ENCODE measurements around the gene RAB39A. TPM values are rescaled to one million over a fixed set of nuclear protein-coding genes. Genes with fewer than 3 reads are reported as not detected.
"Not testable (repeated sequence)": the region's sequence is repeated elsewhere in the genome, so short reads cannot be mapped to it uniquely, and the experiment has no call there.

Gene RAB39A, protein sequence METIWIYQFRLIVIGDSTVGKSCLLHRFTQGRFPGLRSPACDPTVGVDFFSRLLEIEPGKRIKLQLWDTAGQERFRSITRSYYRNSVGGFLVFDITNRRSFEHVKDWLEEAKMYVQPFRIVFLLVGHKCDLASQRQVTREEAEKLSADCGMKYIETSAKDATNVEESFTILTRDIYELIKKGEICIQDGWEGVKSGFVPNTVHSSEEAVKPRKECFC
- total RNA-seq, result under 1 TPM in 1 of 5 donors, not detected in 4; 0.13 TPM
- total RNA-seq (2013), result 0.07 TPM
- 0 to 3.3 (median 0.07) reads per million in 29 experiments for total RNA-seq

DNA sequence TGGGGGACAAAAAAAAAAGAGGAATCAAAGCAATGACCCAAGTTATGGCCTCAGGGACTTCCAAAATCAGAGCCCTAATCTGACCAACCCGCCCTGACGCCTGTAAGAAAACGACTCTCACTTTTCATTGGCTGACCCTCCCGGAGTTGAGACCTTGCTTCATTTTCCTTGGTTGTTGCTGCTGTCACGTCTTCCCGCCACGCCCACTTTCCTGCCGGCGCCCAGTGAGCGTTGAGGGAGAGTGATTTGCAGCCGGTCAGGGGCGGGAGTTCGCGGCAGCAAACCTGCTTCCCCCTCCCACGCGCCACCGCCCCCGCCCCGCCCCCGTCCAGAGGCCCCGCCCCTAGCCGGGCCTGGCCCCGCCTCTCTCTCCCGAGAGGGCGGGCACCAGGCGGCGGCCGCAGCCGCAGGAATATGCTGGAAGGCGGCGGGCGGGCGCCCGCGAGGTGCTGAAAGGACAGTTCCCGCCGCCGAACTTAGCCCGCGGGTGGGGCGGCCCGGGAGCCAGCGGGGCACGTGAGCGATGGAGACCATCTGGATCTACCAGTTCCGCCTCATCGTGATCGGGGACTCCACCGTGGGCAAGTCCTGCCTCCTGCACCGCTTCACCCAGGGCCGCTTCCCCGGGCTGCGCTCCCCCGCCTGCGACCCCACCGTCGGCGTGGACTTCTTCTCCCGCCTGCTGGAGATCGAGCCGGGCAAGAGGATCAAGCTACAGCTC is at the start of gene RAB39A:
Gene RAB39A (plus strand): TSS at position 403 of the 721 bp plus-strand sequence. CDS start 121 bp downstream, at position 524.
- peaks cover 48 to 50% of the 10 kb centered on the region in 2 donors for H3K27me3 Mint-ChIP-seq
- CTCF ChIA-PET, result interaction anchor here in 1 of 2 donors (1.1 kb wide), 1 partner anchor 9 kb away, joined by 3 read pairs; no protein-coding TSS in a partner anchor
- Histone ChIP-seq H3K27me3 (replicated peaks in 1 of 2; ENCODE audit: control insufficient read depth in 2 of 2, extremely low read depth in 1 of 2, insufficient read depth in 2 of 2, low read length in 1 of 2) (peaks cover 7 to 39% of the 10 kb centered on the region in 2 experiments), H3K4me3 (ENCODE audit: control insufficient read depth in 1 of 2, extremely low read depth in 1 of 2, low read length in 1 of 2) (peak within 1 kb of the TSS; percentile 33 to 38), H3K4me1 (ENCODE audit: control insufficient read depth in 1 of 2, extremely low read depth in 1 of 2, insufficient read depth in 2 of 2, low read length in 2 of 2) (peaks cover 4 to 17% of the 10 kb centered on the region in 2 experiments), H3K36me3 (ENCODE audit: control insufficient read depth in 2 of 2, extremely low read depth in 1 of 2, insufficient read depth in 1 of 2, low read length in 1 of 2) (no peaks in the 10 kb centered on the region), H3K9me3 (no peaks in the 10 kb centered on the region), H3K27ac (ENCODE audit: low read length) (no peak within 1 kb of the TSS)
- H3K4me3 Mint-ChIP-seq, result peak within 1 kb of the TSS; percentile 67 to 89 (median 72)
- H3K36me3 Mint-ChIP-seq, result no peaks in the 10 kb centered on the region
- WGBS (ENCODE audit: insufficient coverage), result 4% methylated on average over 47 of the region's 61 CpGs
- POLR2A ChIA-PET, result no interaction called here
- H3K9me3 Mint-ChIP-seq, result peaks cover 0 to 5% (median 0%) of the 10 kb centered on the region in 3 donors
- H3K27ac Mint-ChIP-seq, result no peak within 1 kb of the TSS
- peak; percentile 10 to 70 (median 45) for DNase-seq
- peaks cover 12 to 20% (median 12%) of the 10 kb centered on the region in 3 donors for H3K4me1 Mint-ChIP-seq
- peak; percentile 71 to 85 (median 77) for ATAC-seq (replicated peaks in 1 of 4)

- H3K27me3 Mint-ChIP-seq; ATAC-seq (replicated peaks in 1 of 4); POLR2A ChIA-PET; H3K27me3 ChIP-seq (replicated peaks in 1 of 2; ENCODE audit: control insufficient read depth in 2 of 2, extremely low read depth in 1 of 2, insufficient read depth in 2 of 2, low read length in 1 of 2); H3K27ac ChIP-seq (ENCODE audit: low read length); DNase-seq; H3K36me3 ChIP-seq (ENCODE audit: control insufficient read depth in 2 of 2, extremely low read depth in 1 of 2, insufficient read depth in 1 of 2, low read length in 1 of 2); H3K27ac Mint-ChIP-seq; H3K4me3 ChIP-seq (ENCODE audit: control insufficient read depth in 1 of 2, extremely low read depth in 1 of 2, low read length in 1 of 2); H3K9me3 ChIP-seq; H3K4me1 ChIP-seq (ENCODE audit: control insufficient read depth in 1 of 2, extremely low read depth in 1 of 2, insufficient read depth in 2 of 2, low read length in 2 of 2); H3K9me3 Mint-ChIP-seq; H3K36me3 Mint-ChIP-seq; H3K4me3 Mint-ChIP-seq; H3K4me1 Mint-ChIP-seq: not testable (repeated sequence)
- WGBS (ENCODE audit: insufficient coverage), result 90% methylated on average over 1 of the region's 9 CpGs
- CTCF ChIA-PET, result interaction anchor here in 1 of 2 donors (0.6 kb wide), 1 partner anchor 41 kb away, joined by 7 read pairs; no protein-coding TSS in a partner anchor
These were observed 46.8 kb upstream of the RAB39A start for GRCh38 chr11:107881471-107881870.

DNA sequence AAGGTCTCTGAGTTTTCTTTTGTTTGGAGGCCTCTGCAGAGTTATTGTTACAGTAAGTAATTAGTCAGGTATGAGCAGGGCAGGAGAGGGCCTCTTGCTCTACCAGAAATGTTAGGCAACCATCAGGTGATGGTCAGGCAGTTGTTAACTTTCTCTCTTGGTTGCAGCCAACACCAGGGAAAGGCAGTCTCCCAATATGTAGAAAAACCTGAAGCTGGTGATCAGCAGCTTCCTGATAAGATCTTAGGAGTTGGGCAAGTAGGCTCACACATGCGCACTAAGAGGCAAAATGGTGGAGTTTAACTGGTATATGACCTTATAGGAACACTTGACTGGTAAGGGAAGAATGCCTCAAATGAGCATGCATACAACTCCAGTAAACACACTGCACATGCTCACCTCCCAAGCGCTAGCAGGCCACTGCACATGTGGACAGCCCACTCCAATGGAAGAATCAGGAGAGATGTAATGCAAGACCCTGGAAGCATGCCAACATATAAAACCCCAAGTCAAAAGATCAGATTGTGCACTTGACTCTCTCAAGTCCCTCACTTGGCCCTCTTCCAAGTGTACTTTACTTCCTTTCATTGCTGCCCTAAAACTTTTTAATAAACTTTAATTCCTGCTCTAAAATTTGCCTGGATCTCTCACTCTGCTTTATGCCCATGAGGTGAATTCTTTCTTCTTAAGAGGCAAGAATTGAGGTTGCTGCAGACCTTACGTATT is 46.0 kb upstream of the RAB39A start:
- Mint-ChIP-seq H3K27me3 (peaks cover 0 to 13% of the 10 kb centered on the region in 2 donors), H3K4me3 (no peak overlapping the region), H3K27ac (no peak overlapping the region), H3K9me3 (peaks cover 0 to 4% (median 0%) of the 10 kb centered on the region in 3 donors), H3K4me1 (no peaks in the 10 kb centered on the region), H3K36me3 (no peaks in the 10 kb centered on the region)
- DNase-seq (no peak), ATAC-seq (replicated peaks in 1 of 4) (no peak)
- Histone ChIP-seq H3K4me3 (ENCODE audit: control insufficient read depth in 1 of 2, extremely low read depth in 1 of 2, low read length in 1 of 2) (no peak overlapping the region), H3K36me3 (ENCODE audit: control insufficient read depth in 2 of 2, extremely low read depth in 1 of 2, insufficient read depth in 1 of 2, low read length in 1 of 2) (no peaks in the 10 kb centered on the region), H3K4me1 (ENCODE audit: control insufficient read depth in 1 of 2, extremely low read depth in 1 of 2, insufficient read depth in 2 of 2, low read length in 2 of 2) (no peaks in the 10 kb centered on the region), H3K27ac (ENCODE audit: low read length) (no peak overlapping the region), H3K9me3 (no peaks in the 10 kb centered on the region), H3K27me3 (replicated peaks in 1 of 2; ENCODE audit: control insufficient read depth in 2 of 2, extremely low read depth in 1 of 2, insufficient read depth in 2 of 2, low read length in 1 of 2) (peaks cover 0 to 9% of the 10 kb centered on the region in 2 experiments)
- WGBS (ENCODE audit: insufficient coverage), result 90% methylated on average over 1 of the region's 3 CpGs
- ChIA-PET CTCF (interaction anchor here in 1 of 2 donors (0.6 kb wide), 1 partner anchor 40 kb away, joined by 7 read pairs; no protein-coding TSS in a partner anchor), POLR2A (no interaction called here)

DNA sequence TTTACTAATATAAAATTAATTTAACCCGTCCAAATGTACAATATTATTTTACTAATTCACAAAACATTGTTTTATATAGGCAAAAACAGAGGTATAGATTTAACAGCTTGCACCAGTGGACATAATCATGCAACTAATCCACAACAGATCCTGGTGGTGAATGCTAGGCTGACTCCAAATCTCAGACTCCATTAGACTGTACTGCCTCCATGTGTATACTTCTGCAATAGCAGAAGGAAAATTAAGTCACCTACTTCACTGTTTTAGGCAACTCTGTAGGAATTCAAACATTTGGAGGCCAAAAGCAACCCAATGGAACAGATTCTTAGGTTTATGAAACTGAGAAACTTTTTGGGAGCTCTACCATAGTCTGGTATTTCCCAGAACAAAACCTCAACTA is 30.0 kb upstream of the RAB39A start:
- ATAC-seq (replicated peaks in 1 of 4) (peak; percentile 50 to 65 (median 56)), DNase-seq (peak in 1 of 35 experiments; percentile 45)
- H3K9me3 ChIP-seq, result no peaks in the 10 kb centered on the region
- peaks cover 7% of the 10 kb centered on the region in 2 donors for H3K27me3 Mint-ChIP-seq
- H3K4me1 Mint-ChIP-seq, result no peaks in the 10 kb centered on the region
- WGBS (ENCODE audit: insufficient coverage), result no CpG with 5 or more reads among the region's 1 CpG
- no peaks in the 10 kb centered on the region for H3K36me3 Mint-ChIP-seq
- POLR2A ChIA-PET, result no interaction called here
- H3K4me1 ChIP-seq (ENCODE audit: control insufficient read depth in 1 of 2, extremely low read depth in 1 of 2, insufficient read depth in 2 of 2, low read length in 2 of 2), result no peaks in the 10 kb centered on the region
- H3K36me3 ChIP-seq (ENCODE audit: control insufficient read depth in 2 of 2, extremely low read depth in 1 of 2, insufficient read depth in 1 of 2, low read length in 1 of 2), result no peaks in the 10 kb centered on the region
- CTCF ChIA-PET, result no interaction called here
- H3K27ac Mint-ChIP-seq, result no peak overlapping the region
- no peaks in the 10 kb centered on the region for H3K9me3 Mint-ChIP-seq
- no peak overlapping the region for H3K4me3 ChIP-seq (ENCODE audit: control insufficient read depth in 1 of 2, extremely low read depth in 1 of 2, low read length in 1 of 2)
- no peak overlapping the region for H3K4me3 Mint-ChIP-seq
- H3K27ac ChIP-seq (ENCODE audit: low read length), result no peak overlapping the region
- H3K27me3 ChIP-seq (replicated peaks in 1 of 2; ENCODE audit: control insufficient read depth in 2 of 2, extremely low read depth in 1 of 2, insufficient read depth in 2 of 2, low read length in 1 of 2), result no peaks in the 10 kb centered on the region

DNA sequence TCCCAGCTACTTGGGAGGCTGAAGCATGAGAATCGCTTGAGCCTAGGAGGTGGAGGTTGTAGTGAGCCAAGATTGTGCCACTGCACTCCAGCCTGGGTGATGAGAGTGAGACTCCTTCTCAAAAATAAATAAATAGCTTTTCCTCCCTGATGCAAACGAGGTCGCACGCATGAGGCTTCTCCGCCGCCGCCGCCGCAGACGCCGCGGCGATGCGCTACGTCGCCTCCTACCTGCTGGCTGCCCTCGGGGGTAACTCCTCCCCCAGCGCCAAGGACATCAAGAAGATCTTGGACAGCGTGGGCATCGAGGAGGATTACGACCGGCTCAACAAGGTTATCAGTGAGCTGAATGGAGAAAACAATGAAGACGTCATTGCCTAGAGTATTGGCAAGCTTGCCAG is 20.0 kb upstream of the RAB39A start:
- ChIA-PET CTCF (interaction anchor here in 1 of 2 donors (0.6 kb wide), 1 partner anchor 893 kb away, joined by 3 read pairs; no protein-coding TSS in a partner anchor), POLR2A (no interaction called here)
- no peak overlapping the region for H3K4me3 ChIP-seq (ENCODE audit: control insufficient read depth in 1 of 2, extremely low read depth in 1 of 2, low read length in 1 of 2)
- Mint-ChIP-seq H3K9me3 (no peaks in the 10 kb centered on the region), H3K4me1 (no peaks in the 10 kb centered on the region), H3K27ac (no peak overlapping the region), H3K36me3 (no peaks in the 10 kb centered on the region), H3K27me3 (peaks cover 10 to 15% of the 10 kb centered on the region in 2 donors), H3K4me3 (no peak overlapping the region)
- no peak for ATAC-seq (replicated peaks in 1 of 4)
- 65% methylated on average over 22 of the region's 23 CpGs for WGBS (ENCODE audit: insufficient coverage)
- H3K27me3 ChIP-seq (replicated peaks in 1 of 2; ENCODE audit: control insufficient read depth in 2 of 2, extremely low read depth in 1 of 2, insufficient read depth in 2 of 2, low read length in 1 of 2), result peaks cover 0 to 20% of the 10 kb centered on the region in 2 experiments
- no peaks in the 10 kb centered on the region for H3K36me3 ChIP-seq (ENCODE audit: control insufficient read depth in 2 of 2, extremely low read depth in 1 of 2, insufficient read depth in 1 of 2, low read length in 1 of 2)
- DNase-seq, result no peak
- no peaks in the 10 kb centered on the region for H3K9me3 ChIP-seq
- H3K27ac ChIP-seq (ENCODE audit: low read length), result no peak overlapping the region
- no peaks in the 10 kb centered on the region for H3K4me1 ChIP-seq (ENCODE audit: control insufficient read depth in 1 of 2, extremely low read depth in 1 of 2, insufficient read depth in 2 of 2, low read length in 2 of 2)

DNA sequence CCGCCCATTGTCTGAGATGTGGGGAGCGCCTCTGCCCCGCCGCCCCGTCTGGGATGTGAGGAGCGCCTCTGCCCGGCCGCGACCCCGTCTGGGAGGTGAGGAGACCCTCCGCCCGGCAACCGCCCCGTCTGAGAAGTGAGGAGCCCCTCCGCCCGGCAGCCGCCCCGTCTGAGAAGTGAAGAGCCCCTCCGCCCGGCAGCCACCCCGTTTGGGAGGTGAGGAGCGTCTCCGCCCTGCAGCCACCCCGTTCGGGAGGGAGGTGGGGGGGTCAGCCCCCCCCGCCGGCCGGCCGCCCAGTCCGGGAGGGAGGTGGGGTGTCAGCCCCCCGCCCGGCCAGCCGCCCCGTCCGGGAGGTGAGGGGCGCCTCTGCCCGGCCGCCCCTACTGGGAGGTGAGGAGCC is 15.8 kb upstream of the RAB39A start:
- H3K4me3 Mint-ChIP-seq; H3K4me1 ChIP-seq (ENCODE audit: control insufficient read depth in 1 of 2, extremely low read depth in 1 of 2, insufficient read depth in 2 of 2, low read length in 2 of 2); H3K4me3 ChIP-seq (ENCODE audit: control insufficient read depth in 1 of 2, extremely low read depth in 1 of 2, low read length in 1 of 2); H3K36me3 ChIP-seq (ENCODE audit: control insufficient read depth in 2 of 2, extremely low read depth in 1 of 2, insufficient read depth in 1 of 2, low read length in 1 of 2); H3K27ac Mint-ChIP-seq; H3K4me1 Mint-ChIP-seq; CTCF ChIA-PET; DNase-seq; H3K9me3 ChIP-seq; POLR2A ChIA-PET; H3K27ac ChIP-seq (ENCODE audit: low read length); H3K36me3 Mint-ChIP-seq; ATAC-seq (replicated peaks in 1 of 4); H3K9me3 Mint-ChIP-seq: not testable (repeated sequence)
- peaks cover 0 to 34% of the 10 kb centered on the region in 2 experiments for H3K27me3 ChIP-seq (replicated peaks in 1 of 2; ENCODE audit: control insufficient read depth in 2 of 2, extremely low read depth in 1 of 2, insufficient read depth in 2 of 2, low read length in 1 of 2)
- 97% methylated on average over 16 of the region's 38 CpGs for WGBS (ENCODE audit: insufficient coverage)
- H3K27me3 Mint-ChIP-seq, result peaks cover 10 to 16% of the 10 kb centered on the region in 2 donors

Measured in T-cell (primary cell).